ENCODE results near the gene BAHCC1.

BAHCC1 gene

GRCh38 chr17:81447331-81447933, 52.2 kb downstream of the BAHCC1 start:
- H3K9me2 ChIP-seq (replicated peaks; ENCODE audit: low read depth, low read length), result no peaks in the 10 kb centered on the region
- peaks cover 9% of the 10 kb centered on the region; the same call in 1 of the 2 replicates for H3K79me2 ChIP-seq (ENCODE audit: insufficient read depth, low read length)
- no peaks in the 10 kb centered on the region for H3K27me3 ChIP-seq (ENCODE audit: insufficient read depth, low read length, poor library complexity, severe bottlenecking)
- H2AFZ ChIP-seq (ENCODE audit: low read length), result no peak overlapping the region
- no peak overlapping the region for H3K4me2 ChIP-seq (ENCODE audit: low read depth, low read length, poor library complexity, severe bottlenecking)
- no peak overlapping the region for H3K9ac ChIP-seq (ENCODE audit: low read depth, low read length, poor library complexity, severe bottlenecking)
- peaks cover 6% of the 10 kb centered on the region for H3K4me1 ChIP-seq (ENCODE audit: insufficient read depth, low read length, poor library complexity, severe bottlenecking)
- no peaks in the 10 kb centered on the region for H3K9me3 ChIP-seq (ENCODE audit: insufficient read depth, low read depth, low read length)
- H4K20me1 ChIP-seq (ENCODE audit: insufficient read depth, low read length, poor library complexity, severe bottlenecking), result no peaks in the 10 kb centered on the region
- no peak overlapping the region for H3K4me3 ChIP-seq (ENCODE audit: low read length, poor library complexity, severe bottlenecking)
- no peaks in the 10 kb centered on the region for H3F3A ChIP-seq (ENCODE audit: low read depth)
- H3K36me3 ChIP-seq (ENCODE audit: insufficient read depth, low read length), result peaks cover 33% of the 10 kb centered on the region; the same call in 1 of the 2 replicates
- TF ChIP-seq CTCF (conservative IDR thresholded peaks at IDR 0.05; ENCODE audit: low read length) (no peak), EZH2phosphoT487 (IDR thresholded peaks at IDR 0.05; ENCODE audit: borderline replicate concordance) (no peak)

- Histone ChIP-seq H3K4me3 (ENCODE audit: low read length, poor library complexity, severe bottlenecking) (no peak overlapping the region), H2AFZ (ENCODE audit: low read length) (no peak overlapping the region), H3K9me3 (ENCODE audit: insufficient read depth, low read depth, low read length) (no peaks in the 10 kb centered on the region), H3K36me3 (ENCODE audit: insufficient read depth, low read length) (peaks cover 23% of the 10 kb centered on the region; the same call in 1 of the 2 replicates), H4K20me1 (ENCODE audit: insufficient read depth, low read length, poor library complexity, severe bottlenecking) (no peaks in the 10 kb centered on the region), H3K27me3 (ENCODE audit: insufficient read depth, low read length, poor library complexity, severe bottlenecking) (no peaks in the 10 kb centered on the region), H3F3A (ENCODE audit: low read depth) (no peaks in the 10 kb centered on the region), H3K9ac (ENCODE audit: low read depth, low read length, poor library complexity, severe bottlenecking) (no peak overlapping the region), H3K79me2 (ENCODE audit: insufficient read depth, low read length) (peaks cover 20% of the 10 kb centered on the region; the same call in 1 of the 2 replicates), H3K4me1 (ENCODE audit: insufficient read depth, low read length, poor library complexity, severe bottlenecking) (peaks cover 16% of the 10 kb centered on the region), H3K9me2 (replicated peaks; ENCODE audit: low read depth, low read length) (no peaks in the 10 kb centered on the region), H3K4me2 (ENCODE audit: low read depth, low read length, poor library complexity, severe bottlenecking) (no peak overlapping the region)
- no peak for TF ChIP-seq CTCF (conservative IDR thresholded peaks at IDR 0.05; ENCODE audit: low read length)
- no peak for TF ChIP-seq EZH2phosphoT487 (IDR thresholded peaks at IDR 0.05; ENCODE audit: borderline replicate concordance)
Measured at GRCh38 chr17:81448442-81448841, 53.2 kb downstream of the BAHCC1 start.

GRCh38 chr17:81448950-81449349, 53.7 kb downstream of the BAHCC1 start:
- Histone ChIP-seq H3K36me3 (ENCODE audit: insufficient read depth, low read length) (peaks cover 18% of the 10 kb centered on the region; the same call in 1 of the 2 replicates), H3K9ac (ENCODE audit: low read depth, low read length, poor library complexity, severe bottlenecking) (no peak overlapping the region), H3K79me2 (ENCODE audit: insufficient read depth, low read length) (peaks cover 25% of the 10 kb centered on the region; the same call in 1 of the 2 replicates), H3K9me2 (replicated peaks; ENCODE audit: low read depth, low read length) (no peaks in the 10 kb centered on the region), H3K9me3 (ENCODE audit: insufficient read depth, low read depth, low read length) (no peaks in the 10 kb centered on the region), H2AFZ (ENCODE audit: low read length) (no peak overlapping the region), H3K4me1 (ENCODE audit: insufficient read depth, low read length, poor library complexity, severe bottlenecking) (peaks cover 21% of the 10 kb centered on the region), H3F3A (ENCODE audit: low read depth) (no peaks in the 10 kb centered on the region), H4K20me1 (ENCODE audit: insufficient read depth, low read length, poor library complexity, severe bottlenecking) (no peaks in the 10 kb centered on the region), H3K4me3 (ENCODE audit: low read length, poor library complexity, severe bottlenecking) (no peak overlapping the region), H3K27me3 (ENCODE audit: insufficient read depth, low read length, poor library complexity, severe bottlenecking) (no peaks in the 10 kb centered on the region), H3K4me2 (ENCODE audit: low read depth, low read length, poor library complexity, severe bottlenecking) (no peak overlapping the region)
- TF ChIP-seq CTCF (conservative IDR thresholded peaks at IDR 0.05; ENCODE audit: low read length), result no peak
- TF ChIP-seq EZH2phosphoT487 (IDR thresholded peaks at IDR 0.05; ENCODE audit: borderline replicate concordance), result no peak
